ENCODE data around the gene CDCP1.

- TF ChIP-seq RAD21 (IDR thresholded peaks at IDR 0.05; ENCODE audit: low read depth) = no peak
- TF ChIP-seq, protein P1, sequence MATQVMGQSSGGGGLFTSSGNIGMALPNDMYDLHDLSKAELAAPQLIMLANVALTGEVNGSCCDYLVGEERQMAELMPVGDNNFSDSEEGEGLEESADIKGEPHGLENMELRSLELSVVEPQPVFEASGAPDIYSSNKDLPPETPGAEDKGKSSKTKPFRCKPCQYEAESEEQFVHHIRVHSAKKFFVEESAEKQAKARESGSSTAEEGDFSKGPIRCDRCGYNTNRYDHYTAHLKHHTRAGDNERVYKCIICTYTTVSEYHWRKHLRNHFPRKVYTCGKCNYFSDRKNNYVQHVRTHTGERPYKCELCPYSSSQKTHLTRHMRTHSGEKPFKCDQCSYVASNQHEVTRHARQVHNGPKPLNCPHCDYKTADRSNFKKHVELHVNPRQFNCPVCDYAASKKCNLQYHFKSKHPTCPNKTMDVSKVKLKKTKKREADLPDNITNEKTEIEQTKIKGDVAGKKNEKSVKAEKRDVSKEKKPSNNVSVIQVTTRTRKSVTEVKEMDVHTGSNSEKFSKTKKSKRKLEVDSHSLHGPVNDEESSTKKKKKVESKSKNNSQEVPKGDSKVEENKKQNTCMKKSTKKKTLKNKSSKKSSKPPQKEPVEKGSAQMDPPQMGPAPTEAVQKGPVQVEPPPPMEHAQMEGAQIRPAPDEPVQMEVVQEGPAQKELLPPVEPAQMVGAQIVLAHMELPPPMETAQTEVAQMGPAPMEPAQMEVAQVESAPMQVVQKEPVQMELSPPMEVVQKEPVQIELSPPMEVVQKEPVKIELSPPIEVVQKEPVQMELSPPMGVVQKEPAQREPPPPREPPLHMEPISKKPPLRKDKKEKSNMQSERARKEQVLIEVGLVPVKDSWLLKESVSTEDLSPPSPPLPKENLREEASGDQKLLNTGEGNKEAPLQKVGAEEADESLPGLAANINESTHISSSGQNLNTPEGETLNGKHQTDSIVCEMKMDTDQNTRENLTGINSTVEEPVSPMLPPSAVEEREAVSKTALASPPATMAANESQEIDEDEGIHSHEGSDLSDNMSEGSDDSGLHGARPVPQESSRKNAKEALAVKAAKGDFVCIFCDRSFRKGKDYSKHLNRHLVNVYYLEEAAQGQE (IDR thresholded peaks at IDR 0.05; ENCODE audit: low read depth) = no peak
- no peak for TF ChIP-seq ZBTB7A (IDR thresholded peaks at IDR 0.05; ENCODE audit: low read depth)
- TF ChIP-seq TAF1 (IDR thresholded peaks at IDR 0.05; ENCODE audit: low read depth) = no peak
- TF ChIP-seq CEBPB (IDR thresholded peaks at IDR 0.05) = no peak
- no peak for TF ChIP-seq EP300 (IDR thresholded peaks at IDR 0.05; ENCODE audit: borderline replicate concordance)
- TF ChIP-seq YY1 (IDR thresholded peaks at IDR 0.05; ENCODE audit: low read depth) = no peak
- no peak for TF ChIP-seq CREB1 (IDR thresholded peaks at IDR 0.05; ENCODE audit: low read depth)
- TF ChIP-seq EGR1 (IDR thresholded peaks at IDR 0.05) = no peak
- TF ChIP-seq TCF12 (IDR thresholded peaks at IDR 0.05; ENCODE audit: low read depth) = no peak
- no peak for TF ChIP-seq FOXM1 (IDR thresholded peaks at IDR 0.05; ENCODE audit: borderline replicate concordance, low read depth)
- TF ChIP-seq, protein P2, sequence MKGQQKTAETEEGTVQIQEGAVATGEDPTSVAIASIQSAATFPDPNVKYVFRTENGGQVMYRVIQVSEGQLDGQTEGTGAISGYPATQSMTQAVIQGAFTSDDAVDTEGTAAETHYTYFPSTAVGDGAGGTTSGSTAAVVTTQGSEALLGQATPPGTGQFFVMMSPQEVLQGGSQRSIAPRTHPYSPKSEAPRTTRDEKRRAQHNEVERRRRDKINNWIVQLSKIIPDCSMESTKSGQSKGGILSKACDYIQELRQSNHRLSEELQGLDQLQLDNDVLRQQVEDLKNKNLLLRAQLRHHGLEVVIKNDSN (IDR thresholded peaks at IDR 0.05) = no peak
These were observed 8.5 kb downstream of the CDCP1 start for GRCh38 chr3:45137656-45138181.
